Glutamatergic neuron (in vitro differentiated cells): ENCODE measurements around the gene MIOX. TPM values are rescaled to one million over a fixed set of nuclear protein-coding genes. Genes with fewer than 3 reads are reported as not detected.
A peak's percentile ranks its signal among the peaks of the same experiment; 100 is the strongest.

ENCODE experiments used
- DNase-seq: peaks from one replicate; pipeline ENCODE4 v3.0.0; 2022
- H3K27ac Mint-ChIP-seq: one replicate; pipeline ENCODE4 v1.8.0; 2020; ENCODE audit warnings: mild to moderate bottlenecking, mixed read lengths, inconsistent platforms; ENCODE audit not compliant: unreplicated experiment
- H3K27me3 Mint-ChIP-seq: one replicate; pipeline ENCODE4 v1.8.0; 2020; ENCODE audit warnings: mild to moderate bottlenecking, moderate library complexity, mixed read lengths, inconsistent platforms; ENCODE audit not compliant: unreplicated experiment
- H3K36me3 Mint-ChIP-seq: one replicate; pipeline ENCODE4 v1.8.0; 2020; ENCODE audit warnings: mild to moderate bottlenecking, mixed read lengths, inconsistent platforms; ENCODE audit not compliant: unreplicated experiment
- H3K4me1 Mint-ChIP-seq: one replicate; pipeline ENCODE4 v1.8.0; 2020; ENCODE audit warnings: mild to moderate bottlenecking, low read depth, mixed read lengths, inconsistent platforms; ENCODE audit not compliant: unreplicated experiment
- H3K4me3 Mint-ChIP-seq: one replicate; pipeline ENCODE4 v1.8.0; 2020; ENCODE audit warnings: mild to moderate bottlenecking, mixed read lengths, inconsistent platforms; ENCODE audit not compliant: unreplicated experiment
- H3K9me3 Mint-ChIP-seq: one replicate; pipeline ENCODE4 v1.8.0; 2020; ENCODE audit warnings: mild to moderate bottlenecking, moderate library complexity, mixed read lengths, inconsistent platforms; ENCODE audit not compliant: unreplicated experiment
- CTCF ChIP-seq: fragments of 200-600 bp; sonication (generic); IDR thresholded peaks from one replicate; pipeline ENCODE4 v1.5.0; 2021; ENCODE audit not compliant: partially characterized antibody, unreplicated experiment
- total RNA-seq: library from RNA; stranded (reverse); fragmentation: NEBNext Ultra II Directional; extraction: Animal tissue kit (Norgen Biotek cat#: 25700); gene quantifications from one replicate; pipeline ENCODE4 v1.2.1, GENCODE V29; 2021; ENCODE audit not compliant: unreplicated experiment

Gene MIOX
- total RNA-seq, 1 donor from 2014 or later: 4.0 TPM

- Mint-ChIP-seq H3K36me3 (no peaks in the 10 kb centered on the region), H3K27me3 (peaks cover 21% of the 10 kb centered on the region), H3K4me1 (no peaks in the 10 kb centered on the region), H3K9me3 (peaks cover 20% of the 10 kb centered on the region), H3K4me3 (no peak overlapping the region), H3K27ac (no peak overlapping the region)
- DNase-seq: no peak
- TF ChIP-seq CTCF: no peak
Measured at GRCh38 chr22:50439871-50440331, 46.8 kb upstream of the MIOX start.

DNA sequence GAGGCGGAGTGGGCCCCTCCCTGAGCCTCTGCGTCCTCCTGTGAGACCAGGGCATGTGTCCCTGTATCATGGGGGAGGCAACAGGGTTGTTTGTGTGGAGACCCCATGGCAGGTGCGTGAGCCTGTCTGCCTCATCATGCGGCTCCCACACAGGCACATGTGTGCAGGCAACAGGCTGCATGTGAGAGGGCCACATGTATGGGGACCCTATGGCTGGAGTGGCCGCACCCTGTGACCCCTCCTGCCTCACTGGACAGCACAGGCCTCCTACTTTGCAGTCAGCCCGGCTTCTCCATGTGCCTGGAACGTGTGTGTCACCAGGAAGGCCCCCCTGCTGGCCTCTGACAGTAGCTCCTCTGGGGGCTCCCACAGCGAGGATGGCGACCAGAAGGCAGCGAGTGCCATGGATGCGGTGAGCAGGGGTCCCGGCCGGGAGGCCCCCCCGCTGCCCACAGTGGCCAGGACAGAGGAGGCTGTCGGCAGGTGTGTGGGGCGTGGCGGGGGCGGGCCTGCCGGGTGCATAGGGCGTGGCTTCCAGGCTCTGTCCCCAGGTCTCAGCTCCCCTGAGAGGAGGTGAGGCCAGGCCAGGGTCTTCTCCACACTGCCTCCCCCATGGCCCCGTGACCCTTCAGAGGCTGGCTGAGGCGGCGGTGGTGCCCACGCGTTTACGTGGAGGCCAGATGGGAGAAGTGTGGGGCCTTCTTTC lies 46.0 kb upstream of the MIOX start:
- peaks cover 4% of the 10 kb centered on the region for H3K4me1 Mint-ChIP-seq
- no peak for TF ChIP-seq CTCF
- no peaks in the 10 kb centered on the region for H3K36me3 Mint-ChIP-seq
- peak; percentile 16 for DNase-seq
- no peak overlapping the region for H3K4me3 Mint-ChIP-seq
- H3K27me3 Mint-ChIP-seq: peaks cover 25% of the 10 kb centered on the region
- no peak overlapping the region for H3K27ac Mint-ChIP-seq
- H3K9me3 Mint-ChIP-seq: peaks cover 27% of the 10 kb centered on the region

- Mint-ChIP-seq H3K4me1 (peaks cover 4% of the 10 kb centered on the region), H3K27ac (no peak overlapping the region), H3K27me3 (peaks cover 28% of the 10 kb centered on the region), H3K4me3 (no peak overlapping the region), H3K9me3 (peaks cover 30% of the 10 kb centered on the region), H3K36me3 (no peaks in the 10 kb centered on the region)
- DNase-seq: peak; percentile 27
- TF ChIP-seq CTCF: no peak
Measured at GRCh38 chr22:50441428-50441993, 45.1 kb upstream of the MIOX start.

GRCh38 chr22:50443197-50443596 lies 43.5 kb upstream of the MIOX start:
- Mint-ChIP-seq H3K36me3 (no peaks in the 10 kb centered on the region), H3K4me1 (peaks cover 4% of the 10 kb centered on the region), H3K9me3 (peaks cover 29% of the 10 kb centered on the region), H3K4me3 (peak overlapping the region; percentile 5), H3K27me3 (peaks cover 33% of the 10 kb centered on the region), H3K27ac (no peak overlapping the region)
- no peak for TF ChIP-seq CTCF
- no peak for DNase-seq
